Neutrophil (primary cell): ENCODE data around the gene CIT.

ENCODE experiments used
- H3K27ac ChIP-seq: fragments of 200-600 bp; sonication (generic); 2 replicates; pipeline ENCODE4 v1.5.1; 2016; ENCODE audit warnings: mild to moderate bottlenecking, moderate library complexity
- H3K27me3 ChIP-seq: fragments of 200-600 bp; sonication (generic); 2 replicates; pipeline ENCODE4 v1.6.0; 2016; ENCODE audit warnings: mild to moderate bottlenecking
- H3K36me3 ChIP-seq: fragments of 200-600 bp; sonication (generic); 2 replicates; pipeline ENCODE4 v1.5.1; 2017
- H3K4me1 ChIP-seq, 2 experiments: fragments of 200-600 bp in 1 of 2; sonication (generic) in 1 of 2; 1 replicate in 1 of 2; 2 replicates in 1 of 2; pipeline versions ENCODE4 v1.5.1 to v1.6.1; 2013 to 2016; ENCODE audit warnings: low read depth in 1 of 2, low read length in 1 of 2, mild to moderate bottlenecking in 1 of 2, moderate library complexity in 1 of 2; ENCODE audit not compliant: control insufficient read depth in 1 of 2, insufficient read depth in 1 of 2
- H3K4me3 ChIP-seq, 2 experiments: fragments of 200-600 bp in 1 of 2; sonication (generic) in 1 of 2; 1 replicate in 1 of 2; 2 replicates in 1 of 2; pipeline ENCODE4 v1.5.1; 2013 to 2016; ENCODE audit warnings: low read depth in 1 of 2, low read length in 1 of 2, mild to moderate bottlenecking in 1 of 2, moderate library complexity in 1 of 2
- H3K9me3 ChIP-seq: fragments of 200-600 bp; sonication (generic); 2 replicates; pipeline ENCODE4 v1.5.1; 2016
- TF ChIP-seq, protein P1 (sequence below): fragments of 200-600 bp; sonication (generic); IDR thresholded peaks from 2 replicates; pipeline ENCODE4 v1.5.1; 2016; ENCODE audit warnings: antibody characterized with exemption

CIT gene

DNA sequence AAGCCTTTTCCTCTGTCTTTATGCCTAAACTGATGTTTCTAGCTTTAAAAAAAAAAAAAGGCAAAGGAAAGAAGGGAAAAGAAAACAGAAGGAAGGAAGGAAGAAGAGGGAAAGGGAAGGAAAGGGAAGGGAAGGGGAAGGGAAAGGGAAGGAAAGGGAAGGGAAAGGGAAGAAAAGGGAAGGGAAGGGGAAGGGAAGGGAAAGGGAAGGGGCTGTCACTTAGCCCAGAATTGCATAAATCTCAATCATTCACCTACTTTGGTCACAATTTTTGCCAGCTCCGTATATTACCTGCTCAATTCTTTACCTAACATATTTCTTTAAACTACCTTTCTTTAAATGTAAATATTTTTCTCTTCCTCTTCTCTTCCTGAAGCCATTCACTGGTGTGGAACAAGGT is 26.8 kb downstream of the CIT start:
- Histone ChIP-seq H3K9me3 (no peaks in the 10 kb centered on the region), H3K4me1 (no peaks in the 10 kb centered on the region), H3K36me3 (peaks cover 62% of the 10 kb centered on the region), H3K27me3 (no peaks in the 10 kb centered on the region), H3K4me3 (no peak overlapping the region), H3K27ac (no peak overlapping the region)
- TF ChIP-seq, protein P1, sequence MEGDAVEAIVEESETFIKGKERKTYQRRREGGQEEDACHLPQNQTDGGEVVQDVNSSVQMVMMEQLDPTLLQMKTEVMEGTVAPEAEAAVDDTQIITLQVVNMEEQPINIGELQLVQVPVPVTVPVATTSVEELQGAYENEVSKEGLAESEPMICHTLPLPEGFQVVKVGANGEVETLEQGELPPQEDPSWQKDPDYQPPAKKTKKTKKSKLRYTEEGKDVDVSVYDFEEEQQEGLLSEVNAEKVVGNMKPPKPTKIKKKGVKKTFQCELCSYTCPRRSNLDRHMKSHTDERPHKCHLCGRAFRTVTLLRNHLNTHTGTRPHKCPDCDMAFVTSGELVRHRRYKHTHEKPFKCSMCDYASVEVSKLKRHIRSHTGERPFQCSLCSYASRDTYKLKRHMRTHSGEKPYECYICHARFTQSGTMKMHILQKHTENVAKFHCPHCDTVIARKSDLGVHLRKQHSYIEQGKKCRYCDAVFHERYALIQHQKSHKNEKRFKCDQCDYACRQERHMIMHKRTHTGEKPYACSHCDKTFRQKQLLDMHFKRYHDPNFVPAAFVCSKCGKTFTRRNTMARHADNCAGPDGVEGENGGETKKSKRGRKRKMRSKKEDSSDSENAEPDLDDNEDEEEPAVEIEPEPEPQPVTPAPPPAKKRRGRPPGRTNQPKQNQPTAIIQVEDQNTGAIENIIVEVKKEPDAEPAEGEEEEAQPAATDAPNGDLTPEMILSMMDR: no peak

DNA sequence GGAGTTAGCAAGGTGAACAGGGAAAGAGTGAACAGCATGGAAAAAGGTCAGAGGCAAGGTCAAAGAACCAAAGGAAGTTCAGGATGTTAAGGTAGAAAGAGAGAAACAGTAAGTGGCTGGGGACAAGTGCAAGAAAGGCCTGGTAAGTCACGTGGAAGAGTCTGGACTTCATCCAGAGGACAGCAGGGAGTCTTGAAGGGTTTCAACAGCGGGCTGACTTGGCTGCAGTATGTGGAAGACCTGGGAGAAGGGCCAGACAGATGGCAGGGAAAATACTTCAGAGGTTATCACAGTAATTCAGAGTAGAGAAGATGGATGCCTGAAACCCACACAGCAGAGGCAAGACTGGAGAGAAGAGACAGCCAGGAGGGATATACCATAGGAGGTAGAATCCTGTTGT is 34.0 kb downstream of the CIT start:
- no peaks in the 10 kb centered on the region for H3K27me3 ChIP-seq
- H3K9me3 ChIP-seq: no peaks in the 10 kb centered on the region
- no peak overlapping the region for H3K4me3 ChIP-seq
- TF ChIP-seq, protein P1: no peak
- no peak overlapping the region for H3K27ac ChIP-seq
- H3K4me1 ChIP-seq: no peaks in the 10 kb centered on the region
- peaks cover 50% of the 10 kb centered on the region for H3K36me3 ChIP-seq

DNA sequence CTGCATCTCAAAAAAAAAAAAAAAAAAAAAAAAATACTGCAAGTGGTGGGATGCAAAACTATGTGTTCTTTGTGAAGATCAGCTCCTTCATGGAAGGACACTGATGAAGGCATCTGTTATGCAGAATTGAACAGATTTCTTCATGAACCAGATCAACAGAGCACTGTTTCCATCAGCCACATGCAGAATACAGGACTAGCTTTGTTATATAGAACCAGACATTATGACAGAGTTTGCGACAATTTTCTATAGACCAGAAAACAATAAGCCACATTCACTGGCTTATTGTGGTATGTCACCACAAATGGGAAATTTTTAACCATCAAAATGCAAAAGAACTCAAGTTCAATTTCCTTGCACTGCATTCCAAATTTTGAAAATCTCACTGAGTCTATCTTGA is 34.7 kb downstream of the CIT start:
- TF ChIP-seq, protein P1: no peak
- no peaks in the 10 kb centered on the region for H3K4me1 ChIP-seq
- no peak overlapping the region for H3K27ac ChIP-seq
- no peaks in the 10 kb centered on the region for H3K9me3 ChIP-seq
- H3K4me3 ChIP-seq: no peak overlapping the region
- H3K27me3 ChIP-seq: no peaks in the 10 kb centered on the region
- H3K36me3 ChIP-seq: peaks cover 43% of the 10 kb centered on the region

DNA sequence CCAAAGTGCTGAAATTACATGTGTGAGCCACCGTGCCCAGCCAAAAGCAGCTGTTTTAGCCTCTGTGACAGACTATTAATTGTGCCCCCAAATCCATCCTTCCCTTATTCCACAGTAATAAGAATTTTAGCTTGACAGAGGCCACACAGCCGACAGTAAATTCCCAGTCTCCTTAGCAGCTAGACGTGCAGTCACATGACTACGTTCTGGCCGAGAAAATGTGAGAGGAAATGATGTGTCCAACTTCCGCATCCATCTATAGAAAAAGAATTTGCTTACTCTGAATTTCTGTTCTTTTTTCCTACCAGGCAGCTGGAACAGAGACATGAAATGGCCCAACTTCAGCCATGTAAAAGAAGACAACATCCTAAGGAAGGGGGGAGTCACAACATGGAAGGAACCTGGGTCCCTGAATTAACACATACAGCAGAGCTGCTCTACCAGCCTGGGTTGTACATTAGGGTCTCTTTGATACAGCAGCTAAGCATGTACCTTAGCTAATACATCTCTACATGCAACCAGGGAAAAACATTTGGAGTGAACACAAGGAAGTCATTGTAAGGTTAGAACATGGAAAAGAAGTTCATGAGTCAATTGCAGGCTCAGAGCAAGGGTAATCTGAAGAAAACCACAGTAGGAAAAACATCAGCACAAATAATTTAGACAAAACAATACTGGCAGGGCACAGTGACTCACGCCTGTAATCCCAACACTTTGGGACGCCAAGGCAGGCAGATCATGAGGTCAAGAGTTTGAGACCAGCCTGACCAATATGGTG is 35.5 kb downstream of the CIT start:
- TF ChIP-seq, protein P1: no peak
- H3K4me1 ChIP-seq: peaks cover 7% of the 10 kb centered on the region in 2 experiments
- H3K9me3 ChIP-seq: no peaks in the 10 kb centered on the region
- no peak overlapping the region for H3K27ac ChIP-seq
- H3K27me3 ChIP-seq: no peaks in the 10 kb centered on the region
- H3K4me3 ChIP-seq: no peak overlapping the region
- H3K36me3 ChIP-seq: peaks cover 40% of the 10 kb centered on the region

DNA sequence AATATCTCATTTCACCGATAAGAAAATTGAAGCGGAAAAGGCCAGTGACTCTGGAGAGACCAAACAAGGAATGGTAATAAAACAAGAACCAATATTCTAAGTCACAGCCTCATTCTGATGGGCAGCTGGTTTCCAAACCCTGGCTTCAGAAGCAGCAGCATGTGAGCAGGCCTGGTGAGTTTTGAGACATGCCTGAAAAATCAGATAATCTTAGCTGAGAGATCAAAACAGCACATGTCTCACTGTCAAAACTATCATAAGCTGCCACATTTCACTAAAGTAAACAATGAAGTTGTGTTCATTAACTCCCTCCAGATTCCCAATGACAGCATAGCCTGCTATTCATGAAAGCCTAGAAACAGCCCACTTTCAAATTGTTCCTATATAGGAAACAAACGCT is 36.5 kb downstream of the CIT start:
- TF ChIP-seq, protein P1: no peak

More for the DNA sequence above, 36.5 kb downstream of the CIT start:
- Histone ChIP-seq H3K27ac (no peak overlapping the region), H3K27me3 (no peaks in the 10 kb centered on the region), H3K4me3 (no peak overlapping the region), H3K36me3 (peaks cover 35% of the 10 kb centered on the region), H3K9me3 (no peaks in the 10 kb centered on the region), H3K4me1 (peaks cover 8% of the 10 kb centered on the region in 2 experiments)
